PC-3 (cell line): ENCODE results near the gene IGSF3. TPM values are rescaled to one million over a fixed set of nuclear protein-coding genes. Genes with fewer than 3 reads are reported as not detected.

Experiments used
- ATAC-seq: fragments of 200-7000 bp; cut with Tn5 transposase; 2 replicates; pipeline ENCODE4 v1.9.1; 2020; ENCODE audit warnings: mild to moderate bottlenecking, moderate library complexity
- Bru-seq: library from RNA; stranded (reverse); fragments of 400-500 nt; gene quantifications from one replicate; lab custom pipeline; 2021; lab: Mats Ljungman, UMichigan
- BruChase-seq, 2 experiments: library from RNA; stranded (reverse); fragments of 400-500 nt; gene quantifications; one replicate each; lab custom pipeline; 2021; lab: Mats Ljungman, UMichigan
- BruUV-seq: library from RNA; stranded (reverse); fragments of 400-500 nt; replicated peaks from 2 replicates; lab custom pipeline; 2021; lab: Mats Ljungman, UMichigan
- CTCF ChIA-PET: fragments of 300-600 bp; sonication (Branson Sonifier 250); formaldehyde crosslinking; loops from one replicate; lab custom pipeline; 2022; ENCODE audit warnings: antibody characterized with exemption; lab: Charles Lee
- POLR2A ChIA-PET: fragments of 300-600 bp; sonication (Branson Sonifier 250); formaldehyde crosslinking; loops from one replicate; lab custom pipeline; 2022; ENCODE audit warnings: antibody characterized with exemption; ENCODE audit not compliant: unreplicated experiment; lab: Charles Lee
- DNase-seq: peaks from one replicate; pipeline ENCODE4 v3.0.0-alpha.2; 2015
- H2AFZ ChIP-seq: fragments of 300-600 bp; sonication (generic); 2 replicates; pipeline ENCODE4 v1.6.0; 2016; ENCODE audit warnings: antibody characterized with exemption, low read length
- H3F3A ChIP-seq: fragments of 300-600 bp; sonication (generic); one replicate; pipeline ENCODE4 v1.6.0; 2017; ENCODE audit warnings: antibody characterized with exemption, low read length, control low read depth, mild to moderate bottlenecking; ENCODE audit not compliant: unreplicated experiment
- H3K27ac ChIP-seq: fragments of 300-600 bp; sonication (generic); 2 replicates; pipeline ENCODE4 v1.5.1; 2016; ENCODE audit warnings: mild to moderate bottlenecking, low read length
- H3K27me3 ChIP-seq: fragments of 300-600 bp; sonication (generic); 2 replicates; pipeline ENCODE4 v1.6.1; 2016; ENCODE audit warnings: low read length, mixed read lengths
- H3K36me3 ChIP-seq: fragments of 300-600 bp; sonication (generic); 2 replicates; pipeline ENCODE4 v1.6.1; 2016; ENCODE audit warnings: low read depth, mixed run types, low read length, mixed read lengths
- H3K4me1 ChIP-seq: fragments of 300-600 bp; sonication (generic); 2 replicates; pipeline ENCODE4 v1.5.1; 2016; ENCODE audit warnings: low read length; ENCODE audit not compliant: insufficient read depth
- H3K4me2 ChIP-seq: fragments of 300-600 bp; sonication (generic); 2 replicates; pipeline ENCODE4 v1.6.0; 2016; ENCODE audit warnings: low read length
- H3K4me3 ChIP-seq: fragments of 300-600 bp; sonication (generic); 2 replicates; pipeline ENCODE4 v1.5.1; 2016; ENCODE audit warnings: mild to moderate bottlenecking, low read length, mixed read lengths
- H3K79me2 ChIP-seq: fragments of 300-600 bp; sonication (generic); 2 replicates; pipeline ENCODE4 v1.6.1; 2017; ENCODE audit warnings: low read length, mixed read lengths
- H3K9ac ChIP-seq: fragments of 300-600 bp; sonication (generic); 2 replicates; pipeline ENCODE4 v1.6.0; 2016; ENCODE audit warnings: mild to moderate bottlenecking, low read length
- H3K9me2 ChIP-seq: fragments of 300-600 bp; sonication (generic); replicated peaks from 2 replicates; pipeline ENCODE4 v1.6.1; 2016; ENCODE audit warnings: mixed run types, low read length, mixed read lengths
- H3K9me3 ChIP-seq: fragments of 300-600 bp; sonication (generic); 2 replicates; pipeline ENCODE4 v1.6.1; 2016; ENCODE audit warnings: low read length, mixed read lengths
- H4K20me1 ChIP-seq: fragments of 300-600 bp; sonication (generic); 2 replicates; pipeline ENCODE4 v1.6.1; 2016; ENCODE audit warnings: low read length, mixed read lengths
- CTCF ChIP-seq: fragments of 300-600 bp; sonication (generic); conservative IDR thresholded peaks from 2 replicates; pipeline ENCODE4 v1.5.1; 2017; ENCODE audit warnings: antibody characterized with exemption, low read depth, mild to moderate bottlenecking, low read length
- EZH2 ChIP-seq: fragments of 300-600 bp; sonication (generic); IDR thresholded peaks from one replicate; pipeline ENCODE4 v1.6.1; 2017; ENCODE audit warnings: antibody characterized with exemption, mild to moderate bottlenecking, low read length; ENCODE audit not compliant: unreplicated experiment
- EZH2phosphoT487 ChIP-seq: fragments of 300-600 bp; sonication (generic); IDR thresholded peaks from 2 replicates; pipeline ENCODE4 v1.6.1; 2018; ENCODE audit warnings: mild to moderate bottlenecking, antibody characterized with exemption, low read length, borderline replicate concordance
- intact Hi-C: fragments of 100-400 bp; cut with micrococcal nuclease; formaldehyde crosslinking; loops from 2 replicates; pipeline ENCODE4 v1.9.0; 2023
- long read RNA-seq: library from polyadenylated mRNA; unstranded; transcript quantifications from one replicate; pipeline ENCODE4 v2.0.0, GENCODE V29; 2021; ENCODE audit not compliant: unreplicated experiment
- total RNA-seq: library from RNA; depleted of rRNA; stranded (reverse); fragments of >200 nt; gene quantifications from 2 replicates; pipeline ENCODE4 v1.2.3, GENCODE V29; 2014; rRNA removed

IGSF3 gene
- total RNA-seq = 15.5 and 17.2 TPM in 2 replicates
- Bru-seq, nascent RNA = percentile 39 among the genes with signal in this experiment
- percentile 43 among the genes with signal in this experiment for BruChase-seq, experiment 1, labeled RNA remaining after a 6-hour chase
- percentile 34 among the genes with signal in this experiment for BruChase-seq, experiment 2, labeled RNA remaining after a 2-hour chase
- long read RNA-seq, partial matches to known transcripts = 2 of 2 reads
- long read RNA-seq, other reads (novel, unspliced or antisense) = 0 of 2 reads

DNA sequence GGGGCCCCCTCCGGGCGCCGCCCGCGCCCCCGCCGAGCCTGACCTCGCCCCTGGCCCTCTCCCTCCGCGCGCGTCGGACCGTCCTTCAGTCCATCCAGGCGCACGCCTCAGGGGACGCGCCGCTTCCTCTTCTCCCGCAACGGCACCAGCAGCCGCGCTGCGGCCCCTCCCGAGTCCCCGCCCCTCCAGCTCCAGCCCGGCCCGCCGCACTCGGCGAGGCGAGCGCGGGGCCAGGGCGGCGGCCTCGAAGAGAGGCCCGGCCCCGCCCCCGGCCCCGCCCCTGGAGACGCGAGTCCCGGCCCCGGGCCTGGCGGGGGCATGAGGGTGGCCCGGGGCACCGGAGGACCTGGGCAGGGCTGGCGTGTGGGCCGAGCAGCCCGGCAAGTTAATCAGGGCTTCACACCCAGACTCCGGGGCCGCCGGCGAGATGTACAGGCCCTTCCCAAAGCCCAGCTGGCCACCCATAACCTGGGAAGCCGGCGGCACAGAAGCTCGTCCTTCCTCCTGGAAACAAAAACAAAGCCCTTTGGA is at the start of gene IGSF3:
IGSF3 (minus strand) TSS at position 159 of the 531 bp plus-strand sequence. CDS start 1,407 bp downstream, outside the sequence.
- no peak within 1 kb of the TSS for H3K27ac ChIP-seq
- no peaks in the 10 kb centered on the region for H3K36me3 ChIP-seq
- no peaks in the 10 kb centered on the region for H3K79me2 ChIP-seq
- peak within 1 kb of the TSS; percentile 50 for H3K9ac ChIP-seq
- TF ChIP-seq EZH2 = no peak
- TF ChIP-seq EZH2phosphoT487 = no peak
- TF ChIP-seq CTCF = no peak
- H2AFZ ChIP-seq = peak within 1 kb of the TSS; percentile 90
- no peaks in the 10 kb centered on the region for H4K20me1 ChIP-seq
- intact Hi-C loops = no loop called here
- ChIA-PET POLR2A (no interaction called here), CTCF (interaction anchor here (0.7 kb wide), 1 partner anchor 93 kb away, joined by 3 read pairs; no protein-coding TSS in a partner anchor)
- H3K4me3 ChIP-seq = peak within 1 kb of the TSS; percentile 85
- peak; percentile 74 for ATAC-seq
- peaks cover 15% of the 10 kb centered on the region; the same call in 1 of the 2 replicates for H3K4me1 ChIP-seq
- no TSS peak for BruUV-seq
- no peaks in the 10 kb centered on the region for H3K9me3 ChIP-seq
- H3F3A ChIP-seq = no peaks in the 10 kb centered on the region
- H3K9me2 ChIP-seq = no peaks in the 10 kb centered on the region
- peak; percentile 83 for DNase-seq
- no peaks in the 10 kb centered on the region for H3K27me3 ChIP-seq
- peak within 1 kb of the TSS; percentile 91 for H3K4me2 ChIP-seq

GRCh38 chr1:116717318-116717717 is 49.8 kb upstream of the IGSF3 start:
- ATAC-seq (no peak), DNase-seq (no peak)
- Histone ChIP-seq H3K4me2 (no peak overlapping the region), H3K9ac (no peak overlapping the region), H3F3A (no peaks in the 10 kb centered on the region), H3K27ac (no peak overlapping the region), H3K79me2 (no peaks in the 10 kb centered on the region), H3K27me3 (no peaks in the 10 kb centered on the region), H3K9me2 (0 out of 2 replicates have a peak, but pooled peaks cover 3% of the 10 kb centered on the region), H3K4me3 (no peak overlapping the region), H4K20me1 (no peaks in the 10 kb centered on the region), H2AFZ (no peak overlapping the region), H3K9me3 (no peaks in the 10 kb centered on the region), H3K36me3 (no peaks in the 10 kb centered on the region), H3K4me1 (no peaks in the 10 kb centered on the region)
- no TSS peak for BruUV-seq
- no peak for TF ChIP-seq EZH2
- TF ChIP-seq EZH2phosphoT487 = no peak
- TF ChIP-seq CTCF = no peak
- ChIA-PET POLR2A (no interaction called here), CTCF (no interaction called here)
- intact Hi-C loops = no loop called here

GRCh38 chr1:116716391-116716790 is 48.9 kb upstream of the IGSF3 start:
- Histone ChIP-seq H3K27me3 (no peaks in the 10 kb centered on the region), H3K36me3 (no peaks in the 10 kb centered on the region), H3F3A (no peaks in the 10 kb centered on the region), H3K9me3 (no peaks in the 10 kb centered on the region), H2AFZ (no peak overlapping the region), H3K27ac (no peak overlapping the region), H3K79me2 (no peaks in the 10 kb centered on the region), H3K4me3 (no peak overlapping the region), H4K20me1 (no peaks in the 10 kb centered on the region), H3K4me2 (no peak overlapping the region), H3K9me2 (0 out of 2 replicates have a peak, but pooled peaks cover 3% of the 10 kb centered on the region), H3K4me1 (no peaks in the 10 kb centered on the region), H3K9ac (no peak overlapping the region)
- intact Hi-C loops = no loop called here
- TF ChIP-seq CTCF = no peak
- TF ChIP-seq EZH2phosphoT487 = no peak
- no peak for TF ChIP-seq EZH2
- DNase-seq (no peak), ATAC-seq (no peak)
- ChIA-PET CTCF (no interaction called here), POLR2A (no interaction called here)
- BruUV-seq = no TSS peak
